Measurements from ENCODE around the gene ADAD2. TPM values are rescaled to one million over a fixed set of nuclear protein-coding genes. Genes with fewer than 3 reads are reported as not detected.

ADAD2 gene
- total and polyA plus RNA-seq, 12 donors: 0.36 to 5.9 (median 0.85) TPM; not detected in 4

DNA sequence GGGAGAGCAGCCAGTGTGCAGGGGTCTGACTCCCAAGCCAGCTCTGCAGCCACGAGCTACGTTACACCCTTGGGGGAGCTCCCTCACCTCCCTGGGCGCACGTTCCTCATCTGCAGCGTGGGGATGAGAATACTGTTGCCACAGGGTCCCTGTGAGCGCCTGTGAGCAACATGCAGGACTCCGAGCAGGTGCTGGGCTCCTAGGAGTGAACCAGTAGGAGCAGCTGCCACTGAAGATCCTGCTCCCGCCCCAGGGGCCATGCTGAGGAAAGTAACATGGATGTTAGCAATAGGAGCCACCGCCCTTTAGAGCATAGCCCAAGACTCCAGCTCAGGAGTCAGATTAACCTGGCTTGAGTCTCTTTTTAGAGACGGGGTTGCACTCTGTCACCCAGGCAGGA lies 29.9 kb upstream of the ADAD2 start:
- no peak overlapping the region for H3K27ac ChIP-seq
- peaks cover 0 to 40% (median 7%) of the 10 kb centered on the region in 7 donors for H3K27me3 ChIP-seq
- intact Hi-C loops (cut with DNase I): no loop called here
- TF ChIP-seq, protein P1, sequence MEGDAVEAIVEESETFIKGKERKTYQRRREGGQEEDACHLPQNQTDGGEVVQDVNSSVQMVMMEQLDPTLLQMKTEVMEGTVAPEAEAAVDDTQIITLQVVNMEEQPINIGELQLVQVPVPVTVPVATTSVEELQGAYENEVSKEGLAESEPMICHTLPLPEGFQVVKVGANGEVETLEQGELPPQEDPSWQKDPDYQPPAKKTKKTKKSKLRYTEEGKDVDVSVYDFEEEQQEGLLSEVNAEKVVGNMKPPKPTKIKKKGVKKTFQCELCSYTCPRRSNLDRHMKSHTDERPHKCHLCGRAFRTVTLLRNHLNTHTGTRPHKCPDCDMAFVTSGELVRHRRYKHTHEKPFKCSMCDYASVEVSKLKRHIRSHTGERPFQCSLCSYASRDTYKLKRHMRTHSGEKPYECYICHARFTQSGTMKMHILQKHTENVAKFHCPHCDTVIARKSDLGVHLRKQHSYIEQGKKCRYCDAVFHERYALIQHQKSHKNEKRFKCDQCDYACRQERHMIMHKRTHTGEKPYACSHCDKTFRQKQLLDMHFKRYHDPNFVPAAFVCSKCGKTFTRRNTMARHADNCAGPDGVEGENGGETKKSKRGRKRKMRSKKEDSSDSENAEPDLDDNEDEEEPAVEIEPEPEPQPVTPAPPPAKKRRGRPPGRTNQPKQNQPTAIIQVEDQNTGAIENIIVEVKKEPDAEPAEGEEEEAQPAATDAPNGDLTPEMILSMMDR (IDR thresholded peaks at IDR 0.05): no peak
- DNase-seq (no peak), ATAC-seq (peak in 1 of 8 donors; percentile 38)
- H3K36me3 ChIP-seq: no peaks in the 10 kb centered on the region
- no peaks in the 10 kb centered on the region for H3K9me3 ChIP-seq
- no peak overlapping the region for H3K4me3 ChIP-seq
- H3K4me1 ChIP-seq: no peaks in the 10 kb centered on the region
- 81 to 87% methylated on average over 10 of the region's 10 CpGs for WGBS, 2 donors

DNA sequence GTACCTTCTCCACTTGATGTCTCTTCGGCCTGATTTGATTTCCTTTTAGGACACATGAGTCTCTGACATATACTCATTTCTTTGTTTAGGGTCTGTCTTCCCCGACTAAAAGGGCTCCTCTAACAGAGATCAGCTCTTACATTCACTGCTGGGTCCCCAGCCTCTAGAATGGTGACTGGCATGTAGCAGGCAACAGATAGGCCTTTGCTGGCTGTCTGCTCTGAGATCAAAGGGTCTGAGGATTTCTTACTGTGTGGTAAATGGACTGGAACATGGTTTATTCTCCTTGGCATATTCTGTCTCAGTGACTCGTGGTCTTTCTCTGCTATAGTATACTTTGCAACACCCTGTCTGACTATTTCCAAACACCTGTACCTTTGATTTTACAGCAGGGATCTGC lies 29.2 kb upstream of the ADAD2 start:
- WGBS, 2 donors: 72 to 78% methylated on average over 3 of the region's 3 CpGs
- H3K4me3 ChIP-seq: no peak overlapping the region
- H3K4me1 ChIP-seq: no peaks in the 10 kb centered on the region
- no peak for DNase-seq
- no peak for ATAC-seq
- intact Hi-C loops (cut with DNase I): no loop called here
- H3K36me3 ChIP-seq: no peaks in the 10 kb centered on the region
- no peak overlapping the region for H3K27ac ChIP-seq
- H3K9me3 ChIP-seq: no peaks in the 10 kb centered on the region
- peaks cover 0 to 41% (median 7%) of the 10 kb centered on the region in 7 donors for H3K27me3 ChIP-seq
- TF ChIP-seq, protein P1 (IDR thresholded peaks at IDR 0.05): no peak

DNA sequence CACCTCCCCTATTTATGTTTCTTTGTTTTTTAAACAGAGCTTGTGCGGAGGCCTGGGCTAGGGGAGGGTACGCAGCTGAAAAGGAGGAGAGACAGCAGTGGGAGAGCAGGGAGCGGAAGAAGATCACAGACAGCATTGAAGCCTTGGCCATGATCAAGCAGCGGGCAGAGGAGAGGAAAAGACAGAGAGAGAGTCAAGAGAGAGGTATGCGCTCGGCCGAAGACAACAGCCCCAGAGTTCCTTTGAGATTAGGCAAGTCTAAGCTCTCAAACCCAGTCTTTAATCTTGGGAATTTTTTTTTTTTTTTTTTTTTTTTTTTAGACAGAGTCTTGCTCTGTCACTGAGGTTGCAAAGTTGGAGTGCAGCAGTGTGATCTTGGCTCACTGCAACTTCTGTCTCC lies 25.2 kb upstream of the ADAD2 start:
- Histone ChIP-seq H3K4me1 (no peaks in the 10 kb centered on the region), H3K27me3 (peaks cover 0 to 42% (median 7%) of the 10 kb centered on the region in 7 donors), H3K9me3 (no peaks in the 10 kb centered on the region), H3K4me3 (no peak overlapping the region), H3K27ac (no peak overlapping the region), H3K36me3 (no peaks in the 10 kb centered on the region)
- DNase-seq: no peak
- no peak for ATAC-seq
- 85 to 86% methylated on average over 7 of the region's 7 CpGs for WGBS, 2 donors
- TF ChIP-seq, protein P1 (IDR thresholded peaks at IDR 0.05): no peak
- intact Hi-C loops (cut with DNase I): no loop called here

DNA sequence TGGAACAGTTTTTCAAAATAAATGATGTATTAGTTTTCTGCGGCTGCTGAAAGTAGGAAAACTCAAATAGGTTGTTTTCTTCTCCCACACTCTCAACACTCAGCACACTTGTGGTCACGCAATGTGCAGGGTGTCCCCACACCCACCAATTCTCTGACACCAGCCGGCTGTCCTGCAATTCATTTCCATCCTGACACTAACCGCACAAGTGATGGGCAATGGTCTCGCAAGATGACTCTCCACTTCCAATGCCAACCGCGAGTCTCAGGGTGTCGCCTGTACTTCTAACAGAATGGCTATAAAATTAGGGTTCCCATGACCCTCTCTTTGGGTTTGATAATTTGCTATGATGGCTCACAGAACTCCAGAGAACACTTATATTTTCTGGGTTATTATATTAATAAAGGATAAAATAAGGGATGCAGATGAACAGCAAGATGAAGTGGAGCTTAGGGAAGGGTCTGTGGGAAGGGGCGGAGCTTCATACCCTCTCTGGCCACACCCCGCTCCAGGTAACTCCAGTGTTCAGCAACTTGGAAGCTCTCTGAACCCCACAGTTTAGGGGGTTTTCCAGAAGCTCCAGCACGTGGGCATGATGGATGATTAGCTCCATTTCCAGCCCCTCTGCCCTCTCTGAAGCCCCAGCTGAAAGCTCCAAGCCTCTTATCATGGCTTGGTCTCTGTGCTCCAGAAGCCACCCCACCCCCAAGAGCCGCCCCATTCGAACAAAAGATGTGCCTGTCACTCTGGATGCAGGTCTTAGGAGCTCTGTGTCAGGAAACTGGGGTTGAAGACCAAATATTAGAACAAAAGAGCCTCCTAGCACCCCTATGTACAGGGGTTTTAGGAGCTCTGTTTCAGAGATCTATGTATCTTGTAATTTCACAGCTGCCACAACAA lies 23.9 kb upstream of the ADAD2 start:
- Histone ChIP-seq H3K4me3 (no peak overlapping the region), H3K36me3 (no peaks in the 10 kb centered on the region), H3K9me3 (no peaks in the 10 kb centered on the region), H3K27me3 (peaks cover 0 to 30% (median 7%) of the 10 kb centered on the region in 7 donors), H3K4me1 (no peaks in the 10 kb centered on the region), H3K27ac (no peak overlapping the region)
- no peak for ATAC-seq
- no peak for DNase-seq
- 76 to 83% methylated on average over 13 of the region's 13 CpGs for WGBS, 2 donors
- intact Hi-C loops (cut with DNase I): no loop called here
- TF ChIP-seq, protein P1 (IDR thresholded peaks at IDR 0.05): no peak

Measured in heart right ventricle (tissue), 16 donors.